A204.1 (cell line): ENCODE results near the gene OBSCN.
"Not testable (repeated sequence)": the region's sequence is repeated elsewhere in the genome, so short reads cannot be mapped to it uniquely, and the experiment has no call there.

ENCODE experiments used
- FAIRE-seq: peaks from 2 replicates; lab custom pipeline; 2012; peaks lifted over from hg19 to GRCh38; lab: Jason Lieb, UNC

The OBSCN gene

GRCh38 chr1:228170666-228171065 is 37.2 kb upstream of the OBSCN start:
- no peak for FAIRE-seq

- no peak for FAIRE-seq
These were observed 36.5 kb upstream of the OBSCN start for GRCh38 chr1:228171221-228171891.

- FAIRE-seq: no peak
These were observed 35.0 kb upstream of the OBSCN start for GRCh38 chr1:228172591-228173527.

- not testable (repeated sequence) for FAIRE-seq
These were observed 34.0 kb upstream of the OBSCN start for GRCh38 chr1:228173528-228174481.

- no peak for FAIRE-seq
These were observed 33.1 kb upstream of the OBSCN start for GRCh38 chr1:228174482-228175315.

GRCh38 chr1:228175316-228176023 is 32.4 kb upstream of the OBSCN start:
- no peak for FAIRE-seq

GRCh38 chr1:228176024-228176395 is 31.8 kb upstream of the OBSCN start:
- no peak for FAIRE-seq

GRCh38 chr1:228176461-228177182 is 31.2 kb upstream of the OBSCN start:
- no peak for FAIRE-seq

GRCh38 chr1:228177183-228177475 is 30.7 kb upstream of the OBSCN start:
- no peak for FAIRE-seq

GRCh38 chr1:228177721-228178710 is 29.8 kb upstream of the OBSCN start:
- no peak for FAIRE-seq

GRCh38 chr1:228178737-228179684 is 28.8 kb upstream of the OBSCN start:
- FAIRE-seq: no peak

GRCh38 chr1:228180271-228180958 is 27.4 kb upstream of the OBSCN start:
- no peak for FAIRE-seq

- FAIRE-seq: no peak
These were observed 26.7 kb upstream of the OBSCN start for GRCh38 chr1:228180959-228181644.

GRCh38 chr1:228181645-228182034 is 26.2 kb upstream of the OBSCN start:
- FAIRE-seq: no peak

GRCh38 chr1:228182296-228183030 is 25.4 kb upstream of the OBSCN start:
- FAIRE-seq: no peak

GRCh38 chr1:228184152-228184551 is 23.7 kb upstream of the OBSCN start:
- no peak for FAIRE-seq
